Liver (tissue), 9 donors: ENCODE measurements around the gene NEK7. TPM values are rescaled to one million over a fixed set of nuclear protein-coding genes. Genes with fewer than 3 reads are reported as not detected.

Experiments used
- DNase-seq: peaks from one replicate; pipeline ENCODE4 v3.0.0-alpha.2; 2017; ENCODE audit warnings: low spot score
- H3K27ac ChIP-seq, 2 donors: one replicate each; pipeline ENCODE4 v1.7.0; 2013; ENCODE audit warnings: inconsistent platforms in 2 of 2, low read length in 2 of 2, control low read depth in 1 of 2, low read depth in 1 of 2, mild to moderate bottlenecking in 1 of 2
- H3K27me3 ChIP-seq, 4 donors: one replicate each; pipeline versions ENCODE4 v1.6.1 to v1.7.0; 2013; ENCODE audit warnings: low read length in 3 of 4, inconsistent platforms in 1 of 4, mild to moderate bottlenecking in 1 of 4, moderate library complexity in 1 of 4; ENCODE audit not compliant: control insufficient read depth in 4 of 4, insufficient read depth in 4 of 4
- H3K36me3 ChIP-seq, 4 donors: one replicate each; pipeline versions ENCODE4 v1.6.1 to v1.7.0; 2013; ENCODE audit warnings: low read length in 3 of 4, mild to moderate bottlenecking in 3 of 4, low read depth in 1 of 4, moderate library complexity in 1 of 4; ENCODE audit not compliant: control insufficient read depth in 4 of 4, insufficient read depth in 3 of 4
- H3K4me1 ChIP-seq, 4 donors: one replicate each; pipeline versions ENCODE4 v1.6.1 to v1.7.0; 2013; ENCODE audit warnings: low read length in 3 of 4, mild to moderate bottlenecking in 3 of 4, moderate library complexity in 1 of 4; ENCODE audit not compliant: control insufficient read depth in 4 of 4, insufficient read depth in 4 of 4
- H3K4me3 ChIP-seq, 3 donors: one replicate each; pipeline versions ENCODE4 v1.6.1 to v1.7.0; 2013; ENCODE audit warnings: low read length in 3 of 3, control low read depth in 1 of 3, low read depth in 1 of 3, mild to moderate bottlenecking in 1 of 3
- H3K9ac ChIP-seq, 2 donors: one replicate each; pipeline ENCODE4 v1.7.0; 2013; ENCODE audit warnings: low read length in 2 of 2, mild to moderate bottlenecking in 2 of 2, moderate library complexity in 2 of 2, control low read depth in 1 of 2, low read depth in 1 of 2
- H3K9me3 ChIP-seq, 4 donors: one replicate each; pipeline versions ENCODE4 v1.6.1 to v1.7.0; 2013; ENCODE audit warnings: low read length in 3 of 4; ENCODE audit not compliant: control insufficient read depth in 4 of 4
- ATF3 ChIP-seq: IDR thresholded peaks from 2 replicates; pipeline ENCODE4 v1.6.1; 2016; ENCODE audit warnings: antibody characterized with exemption
- CTCF ChIP-seq: fragments of 150-350 bp; IDR thresholded peaks from 2 replicates; pipeline ENCODE4 v1.5.1; 2017; ENCODE audit warnings: improper control_type of control experiment, low read depth, low read length; ENCODE audit not compliant: missing input control
- EGR1 ChIP-seq, 2 donors: IDR thresholded peaks; 2 replicates each; pipeline ENCODE4 v1.6.1; 2016 to 2018; ENCODE audit warnings: antibody characterized with exemption in 2 of 2, low read depth in 2 of 2
- FOXA1 ChIP-seq: IDR thresholded peaks from 2 replicates; pipeline ENCODE4 v1.6.1; 2016; ENCODE audit warnings: antibody characterized with exemption
- FOXA2 ChIP-seq: IDR thresholded peaks from 2 replicates; pipeline ENCODE4 v1.6.1; 2016; ENCODE audit warnings: antibody characterized with exemption
- GABPA ChIP-seq, 2 donors: IDR thresholded peaks in 1 of 2; conservative IDR thresholded peaks in 1 of 2; 2 replicates each; pipeline ENCODE4 v1.6.1; 2016; ENCODE audit warnings: antibody characterized with exemption in 2 of 2, mild to moderate bottlenecking in 1 of 2, moderate library complexity in 1 of 2
- HNF4A ChIP-seq, 2 donors: conservative IDR thresholded peaks; 2 replicates each; pipeline ENCODE4 v1.6.1; 2016; ENCODE audit warnings: antibody characterized with exemption in 2 of 2, mild to moderate bottlenecking in 2 of 2
- HNF4G ChIP-seq: IDR thresholded peaks from 2 replicates; pipeline ENCODE4 v1.6.1; 2016; ENCODE audit warnings: antibody characterized with exemption
- JUND ChIP-seq, 2 donors: IDR thresholded peaks; 2 replicates each; pipeline ENCODE4 v1.6.1; 2016; ENCODE audit warnings: antibody characterized with exemption in 2 of 2
- MAX ChIP-seq: IDR thresholded peaks from 2 replicates; pipeline ENCODE4 v1.6.1; 2016; ENCODE audit warnings: antibody characterized with exemption
- NR2F2 ChIP-seq: IDR thresholded peaks from 2 replicates; pipeline ENCODE4 v1.6.1; 2016; ENCODE audit warnings: antibody characterized with exemption
- RAD21 ChIP-seq, 2 donors: IDR thresholded peaks; 2 replicates each; pipeline ENCODE4 v1.6.1; 2016; ENCODE audit warnings: antibody characterized with exemption in 2 of 2, mild to moderate bottlenecking in 2 of 2
- REST ChIP-seq: IDR thresholded peaks from 2 replicates; pipeline ENCODE4 v1.6.1; 2016; ENCODE audit warnings: antibody characterized with exemption, mild to moderate bottlenecking
- RXRA ChIP-seq, 2 donors: IDR thresholded peaks; 2 replicates each; pipeline ENCODE4 v1.6.1; 2017 to 2018; ENCODE audit warnings: antibody characterized with exemption in 2 of 2, mild to moderate bottlenecking in 1 of 2
- SP1 ChIP-seq: IDR thresholded peaks from 2 replicates; pipeline ENCODE4 v1.6.1; 2018; ENCODE audit warnings: antibody characterized with exemption, mild to moderate bottlenecking
- TAF1 ChIP-seq: conservative IDR thresholded peaks from 2 replicates; pipeline ENCODE4 v1.6.1; 2016; ENCODE audit warnings: antibody characterized with exemption, mild to moderate bottlenecking
- YY1 ChIP-seq: IDR thresholded peaks from 2 replicates; pipeline ENCODE4 v1.6.1; 2016; ENCODE audit warnings: antibody characterized with exemption, mild to moderate bottlenecking
- ZBTB33 ChIP-seq: IDR thresholded peaks from 2 replicates; pipeline ENCODE4 v1.6.1; 2016; ENCODE audit warnings: antibody characterized with exemption
- WGBS: extraction: QIAGEN DNeasy Blood & Tissue Kit; methylation state at CpG from one replicate; pipeline ENCODE4 v1.1.7; 2013; 5-methylcytosine and 5-hydroxymethylcytosine counted together
- polyA plus RNA-seq, 2 donors: library from polyadenylated mRNA; stranded (reverse) in 1 of 2; unstranded in 1 of 2; fragments of 200-250 nt in 1 of 2; fragments of >200 nt in 1 of 2; fragmentation: Nextera tagmentation in 1 of 2; extraction: Ambion mirVana in 1 of 2; gene quantifications; one replicate each; pipeline versions ENCODE4 v1.2.1 to v1.2.3, GENCODE V29; 2013 to 2015
- total RNA-seq, 2 donors: library from RNA; depleted of rRNA; stranded (reverse); fragments of >200 nt; gene quantifications; one replicate each; pipeline ENCODE4 v1.2.3, GENCODE V29; 2014
- donor health status: healthy.
- donor health status: healthy.
- donor health status: healthy.
- donor health status: healthy.
- donor health status: healthy.

Gene NEK7
- total and polyA plus RNA-seq, 4 donors, result 9.2 to 34.4 (median 20.2) TPM

GRCh38 chr1:198253259-198253658 is 96.5 kb downstream of the NEK7 start:
- Histone ChIP-seq H3K4me1 (no peaks in the 10 kb centered on the region), H3K9ac (no peak overlapping the region), H3K27me3 (no peaks in the 10 kb centered on the region), H3K27ac (no peak overlapping the region), H3K4me3 (no peak overlapping the region), H3K9me3 (no peaks in the 10 kb centered on the region), H3K36me3 (peaks cover 0 to 5% (median 0%) of the 10 kb centered on the region in 4 donors)
- DNase-seq, result no peak
- TF ChIP-seq CTCF, result no peak
- TF ChIP-seq EGR1 (IDR thresholded peaks at IDR 0.05; ENCODE audit: low read depth in 2 of 2), result no peak
- TF ChIP-seq YY1, result no peak
- no peak for TF ChIP-seq RAD21 (IDR thresholded peaks at IDR 0.05)
- no peak for TF ChIP-seq RXRA (IDR thresholded peaks at IDR 0.05)
- TF ChIP-seq HNF4A (conservative IDR thresholded peaks at IDR 0.05), result no peak
- TF ChIP-seq ZBTB33, result no peak
- no peak for TF ChIP-seq HNF4G
- TF ChIP-seq SP1, result no peak
- TF ChIP-seq TAF1, result no peak
- no peak for TF ChIP-seq JUND (IDR thresholded peaks at IDR 0.05)
- no peak for TF ChIP-seq MAX
- no peak for TF ChIP-seq FOXA1
- no peak for TF ChIP-seq ATF3
- no peak for TF ChIP-seq FOXA2
- TF ChIP-seq REST, result no peak
- TF ChIP-seq GABPA (IDR thresholded peaks at IDR 0.05 in 1 of 2, conservative IDR thresholded peaks at IDR 0.05 in 1 of 2), result no peak
- TF ChIP-seq NR2F2, result no peak
- WGBS, result 81% methylated on average over 4 of the region's 4 CpGs
